ENCODE data around the gene KRT83.

DNA sequence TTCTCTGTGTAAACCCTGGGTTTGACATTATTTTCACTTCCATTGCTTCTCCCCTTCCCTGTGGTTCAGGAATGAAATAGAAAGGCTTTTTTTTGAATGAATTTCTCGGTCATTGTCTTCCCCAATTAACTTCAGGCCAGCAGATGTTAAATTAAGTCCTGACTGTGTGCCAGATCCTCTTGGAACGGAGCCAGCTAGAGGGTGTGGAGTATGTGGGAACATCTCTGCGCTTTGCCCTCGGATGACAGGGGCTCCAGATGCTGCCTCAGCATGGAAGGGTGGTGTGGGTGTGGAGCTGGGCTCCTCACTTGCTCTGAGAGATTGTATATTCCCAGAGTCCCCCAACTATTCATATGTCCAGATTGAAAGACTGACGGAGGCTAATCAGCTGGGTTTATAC lies 33.0 kb upstream of the KRT83 start:
- TF ChIP-seq, protein P1, sequence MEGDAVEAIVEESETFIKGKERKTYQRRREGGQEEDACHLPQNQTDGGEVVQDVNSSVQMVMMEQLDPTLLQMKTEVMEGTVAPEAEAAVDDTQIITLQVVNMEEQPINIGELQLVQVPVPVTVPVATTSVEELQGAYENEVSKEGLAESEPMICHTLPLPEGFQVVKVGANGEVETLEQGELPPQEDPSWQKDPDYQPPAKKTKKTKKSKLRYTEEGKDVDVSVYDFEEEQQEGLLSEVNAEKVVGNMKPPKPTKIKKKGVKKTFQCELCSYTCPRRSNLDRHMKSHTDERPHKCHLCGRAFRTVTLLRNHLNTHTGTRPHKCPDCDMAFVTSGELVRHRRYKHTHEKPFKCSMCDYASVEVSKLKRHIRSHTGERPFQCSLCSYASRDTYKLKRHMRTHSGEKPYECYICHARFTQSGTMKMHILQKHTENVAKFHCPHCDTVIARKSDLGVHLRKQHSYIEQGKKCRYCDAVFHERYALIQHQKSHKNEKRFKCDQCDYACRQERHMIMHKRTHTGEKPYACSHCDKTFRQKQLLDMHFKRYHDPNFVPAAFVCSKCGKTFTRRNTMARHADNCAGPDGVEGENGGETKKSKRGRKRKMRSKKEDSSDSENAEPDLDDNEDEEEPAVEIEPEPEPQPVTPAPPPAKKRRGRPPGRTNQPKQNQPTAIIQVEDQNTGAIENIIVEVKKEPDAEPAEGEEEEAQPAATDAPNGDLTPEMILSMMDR (conservative IDR thresholded peaks at IDR 0.05; ENCODE audit: low read length), result no peak
- TF ChIP-seq EZH2phosphoT487 (IDR thresholded peaks at IDR 0.05; ENCODE audit: borderline replicate concordance), result no peak

All from Loucy (cell line).